ENCODE data around the gene SERAC1.
A peak's percentile ranks its signal among the peaks of the same experiment; 100 is the strongest.

SERAC1 gene

GRCh38 chr6:158077676-158078075 lies 90.4 kb downstream of the SERAC1 start:
- no peak for DNase-seq

GRCh38 chr6:158076548-158076947 lies 91.5 kb downstream of the SERAC1 start:
- no peak for DNase-seq

- DNase-seq: no peak
Observed at GRCh38 chr6:158073776-158074175, 94.3 kb downstream of the SERAC1 start.

- peak; percentile 70 for DNase-seq
Observed at GRCh38 chr6:158072083-158072721, 95.9 kb downstream of the SERAC1 start.

- DNase-seq: no peak
Observed at GRCh38 chr6:158071121-158072082, 96.7 kb downstream of the SERAC1 start.

GRCh38 chr6:158070513-158070912 lies 97.5 kb downstream of the SERAC1 start:
- no peak for DNase-seq

- DNase-seq: peak; percentile 77
Observed at GRCh38 chr6:158069800-158070195, 98.3 kb downstream of the SERAC1 start.

GRCh38 chr6:158068893-158069799 lies 98.9 kb downstream of the SERAC1 start:
- peak; percentile 26 for DNase-seq

GRCh38 chr6:158068156-158068892 lies 99.7 kb downstream of the SERAC1 start:
- no peak for DNase-seq

- DNase-seq: no peak
Observed at GRCh38 chr6:158067436-158068015, 100.5 kb downstream of the SERAC1 start.

- no peak for DNase-seq
Observed at GRCh38 chr6:158066136-158066781, 101.8 kb downstream of the SERAC1 start.

GRCh38 chr6:158064725-158065251 lies 103.3 kb downstream of the SERAC1 start:
- no peak for DNase-seq

- no peak for DNase-seq
Observed at GRCh38 chr6:158063736-158064135, 104.3 kb downstream of the SERAC1 start.

- DNase-seq: no peak
Observed at GRCh38 chr6:158061709-158062461, 106.2 kb downstream of the SERAC1 start.

GRCh38 chr6:158061361-158061708 lies 106.7 kb downstream of the SERAC1 start:
- DNase-seq: no peak

GRCh38 chr6:158060455-158061360 lies 107.4 kb downstream of the SERAC1 start:
- DNase-seq: peak; percentile 94

All from fibroblast of skin of scalp (primary cell).